Brain pericyte (primary cell): ENCODE data around the gene ZBTB24.

Experiments
- DNase-seq: peaks from one replicate; pipeline ENCODE4 v3.0.0-alpha.2; 2012; ENCODE audit warnings: low read depth, low spot score

The ZBTB24 gene

GRCh38 chr6:109498936-109499335 is 15.9 kb upstream of the ZBTB24 start:
- no peak for DNase-seq

DNA sequence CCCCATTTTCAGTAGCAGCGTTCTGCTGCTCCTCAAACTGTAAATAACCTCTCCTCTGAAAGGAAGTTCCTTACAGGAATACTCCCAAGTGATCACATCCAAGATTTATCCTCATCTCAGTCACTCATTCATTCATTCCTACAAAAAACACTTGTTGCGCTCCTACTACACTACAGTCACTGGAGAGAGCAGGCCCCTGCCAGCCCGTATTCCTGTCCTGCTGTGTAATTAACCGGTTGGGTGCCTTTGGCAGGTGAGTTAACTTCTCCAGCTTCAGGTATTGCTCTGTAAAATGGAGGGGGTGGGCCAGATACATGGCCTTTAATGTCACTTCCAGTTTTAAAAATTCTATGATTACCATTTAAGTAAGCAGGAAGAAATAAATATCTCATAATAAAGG is 15.0 kb upstream of the ZBTB24 start:
- no peak for DNase-seq

- no peak for DNase-seq
Observed at GRCh38 chr6:109496036-109496772, 13.2 kb upstream of the ZBTB24 start.

- no peak for DNase-seq
Observed at GRCh38 chr6:109493865-109494264, 10.8 kb upstream of the ZBTB24 start.

DNA sequence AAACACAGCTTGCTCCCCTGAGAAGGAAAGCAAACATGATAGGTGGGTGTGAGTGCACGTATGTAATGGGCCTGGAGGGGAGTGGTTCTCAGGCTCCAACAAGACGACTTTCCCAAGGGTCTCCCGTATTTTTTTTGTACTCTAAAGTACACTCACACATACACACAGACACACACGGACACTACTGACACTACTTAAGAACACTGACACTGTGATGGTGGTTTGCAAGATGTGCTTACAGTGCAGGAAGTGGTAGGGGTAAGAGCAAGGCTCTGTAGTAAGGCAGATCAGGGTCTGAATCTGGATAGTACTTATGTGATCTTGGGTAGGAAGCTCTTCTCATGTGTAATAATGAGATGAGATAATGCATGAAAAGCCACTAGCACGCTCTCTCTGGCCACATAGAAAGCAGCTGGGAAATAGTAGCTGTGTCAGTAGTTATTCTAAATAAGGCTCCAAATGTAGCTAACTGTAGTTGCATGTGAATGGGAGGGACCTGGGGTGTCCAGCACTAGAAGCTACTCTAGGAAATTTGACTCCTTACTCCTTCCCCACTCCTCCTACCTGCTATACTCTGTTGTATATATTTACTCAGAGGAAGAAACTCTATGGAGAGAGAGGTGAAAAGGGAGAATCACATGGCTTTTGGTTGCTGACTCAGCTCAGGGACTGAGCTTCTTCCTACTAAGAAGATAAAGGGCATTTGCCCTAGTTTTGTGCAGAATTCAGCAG is 8.4 kb upstream of the ZBTB24 start:
- DNase-seq: no peak

DNA sequence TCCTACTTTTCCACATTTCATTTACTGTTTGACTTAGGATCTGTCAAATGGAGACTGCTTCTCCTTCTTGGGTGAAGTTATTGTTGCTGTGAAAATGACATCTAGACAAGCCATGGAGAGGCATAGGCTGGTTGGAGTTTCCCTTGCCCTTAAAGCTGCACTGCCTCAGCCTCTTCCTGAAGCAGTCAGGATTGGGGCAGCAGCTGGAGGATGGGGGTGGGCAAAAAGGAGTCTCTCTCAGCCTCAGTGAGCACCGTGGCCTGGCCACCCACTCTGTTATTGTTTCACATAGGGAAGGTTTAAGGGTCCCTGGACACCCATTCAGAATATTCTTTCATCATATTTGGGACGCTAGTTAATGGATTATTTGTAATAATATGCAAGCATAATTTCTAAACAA is 7.7 kb upstream of the ZBTB24 start:
- DNase-seq: no peak

DNA sequence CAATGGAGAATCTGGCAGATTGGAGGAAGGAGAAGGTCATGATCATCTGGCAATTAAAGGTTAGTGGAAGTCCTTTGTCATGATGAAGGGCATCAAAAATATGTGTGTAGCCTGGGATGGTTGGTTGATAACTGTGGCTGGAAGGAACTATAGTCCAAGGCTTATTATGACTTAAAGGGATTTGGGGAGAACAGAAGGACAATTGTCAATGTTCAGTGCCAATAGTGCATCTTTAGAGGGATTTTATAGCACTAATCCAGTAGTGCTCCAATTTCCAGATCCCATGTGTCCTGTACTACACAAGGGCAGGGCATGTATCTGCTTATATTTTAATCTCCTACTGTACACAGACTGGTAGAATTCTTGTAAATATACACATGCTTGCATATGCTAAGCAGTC is 5.0 kb upstream of the ZBTB24 start:
- no peak for DNase-seq

DNA sequence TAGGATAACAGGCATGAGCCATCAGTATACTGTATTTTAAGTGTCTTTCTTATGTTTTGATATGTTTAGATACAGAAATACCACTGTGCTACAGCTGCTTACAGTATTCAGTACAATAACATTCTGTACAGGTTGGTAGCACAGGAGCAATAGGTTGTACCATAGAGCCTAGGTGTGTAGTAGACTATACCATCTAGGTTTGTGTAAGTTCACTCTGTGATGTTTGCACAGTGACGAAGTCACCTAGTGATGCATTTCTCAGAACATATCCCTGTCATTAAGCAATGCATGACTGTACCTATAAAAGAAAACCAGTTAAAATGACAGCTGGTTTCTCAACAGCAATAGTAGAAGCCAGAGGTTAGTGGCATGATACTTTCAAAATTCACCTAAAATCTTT is 3.0 kb upstream of the ZBTB24 start:
- DNase-seq: no peak

GRCh38 chr6:109485266-109485935 is 2.4 kb upstream of the ZBTB24 start:
- no peak for DNase-seq

DNA sequence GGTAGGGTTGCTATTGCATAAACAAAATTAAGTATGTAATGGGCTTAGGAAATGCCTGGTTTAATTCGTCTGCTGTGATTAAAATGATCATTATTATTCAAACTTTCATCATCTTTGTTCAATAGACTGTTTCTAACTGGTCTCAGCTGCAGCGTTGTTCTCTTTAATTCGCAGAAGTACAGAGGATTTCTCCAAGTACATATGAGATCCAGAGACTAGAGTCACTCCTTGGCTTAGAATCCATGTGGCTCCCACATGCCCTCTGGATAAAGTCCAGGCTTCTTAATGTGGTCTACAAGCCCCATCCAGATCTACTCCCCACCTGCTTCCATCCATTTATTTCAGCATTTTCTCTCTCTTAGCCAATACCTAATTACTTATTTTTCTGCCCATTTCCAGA is 1.1 kb upstream of the ZBTB24 start:
- DNase-seq: no peak

DNA sequence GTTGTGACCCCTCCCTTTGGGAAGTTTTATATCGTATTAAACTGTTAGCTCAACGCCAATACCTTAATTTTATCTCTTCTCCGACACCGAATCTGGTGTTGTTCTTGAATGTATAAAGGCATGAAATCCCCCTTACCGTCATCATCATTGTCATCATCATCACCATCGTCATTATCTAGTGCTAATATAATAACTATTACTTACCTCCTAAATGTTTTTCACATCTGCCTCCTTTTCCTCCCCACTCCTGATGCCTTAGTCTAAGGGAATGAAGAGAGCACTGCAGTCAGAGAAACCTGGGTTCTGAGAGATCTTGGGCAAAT is 677 bp upstream of the ZBTB24 start:
- DNase-seq: no peak

DNA sequence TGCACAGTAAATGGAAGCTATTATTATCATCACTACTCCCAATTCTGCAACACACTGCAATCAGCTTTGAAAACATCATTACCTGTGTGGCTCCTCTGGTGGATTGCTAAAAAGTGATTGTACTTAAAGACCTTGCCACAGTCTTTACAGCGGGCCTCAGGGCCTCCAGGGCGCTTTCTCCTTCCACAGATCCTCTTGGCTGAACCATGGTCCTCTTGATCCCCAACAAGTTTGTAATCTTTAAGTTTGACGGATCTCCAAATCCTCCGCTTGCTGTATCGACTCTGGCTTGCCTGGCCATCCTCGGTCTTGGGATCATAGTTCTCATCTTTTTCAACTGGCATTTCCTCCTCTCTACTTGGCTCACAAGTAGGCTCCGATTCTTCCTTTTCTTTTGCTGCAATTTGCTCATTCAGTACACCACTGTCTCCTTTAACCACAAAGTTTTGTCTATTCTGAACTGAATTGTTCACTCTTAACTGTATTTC is 2.0 kb downstream of the ZBTB24 start:
- DNase-seq: no peak

DNA sequence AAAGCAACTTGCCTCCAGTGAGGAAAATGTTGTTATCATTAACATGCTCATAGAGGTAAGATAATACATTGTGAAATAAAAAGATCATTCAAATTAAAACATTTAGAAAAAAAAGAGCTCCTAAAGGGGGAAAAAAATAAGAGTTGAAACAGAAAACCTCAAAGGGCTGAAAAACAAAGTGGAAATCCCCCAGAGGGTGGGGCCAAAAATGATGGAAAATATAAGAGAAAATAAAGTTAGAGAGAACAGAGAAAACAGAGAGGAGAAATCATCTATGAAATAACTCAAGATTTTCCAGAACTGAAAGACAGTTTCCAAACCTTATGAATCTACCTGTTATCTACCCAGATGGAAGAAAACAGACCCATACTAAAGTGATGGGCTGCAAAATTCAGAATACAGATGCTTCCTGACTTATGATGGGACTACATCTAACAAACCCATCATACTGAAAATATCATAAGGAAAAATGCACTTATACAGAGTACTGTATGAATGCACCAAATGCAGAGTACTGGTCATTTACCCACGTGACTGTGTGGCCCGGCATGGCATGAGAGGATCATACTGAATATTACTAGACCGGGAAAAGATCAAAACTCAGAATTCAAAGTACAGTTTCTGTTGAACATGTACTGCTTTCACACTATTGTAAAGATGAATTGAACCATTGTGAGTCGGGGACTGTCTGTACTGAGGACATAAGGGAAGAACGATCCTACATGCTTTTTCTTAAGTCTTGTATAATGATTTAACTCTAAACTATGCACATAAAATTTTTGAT is 4.0 kb downstream of the ZBTB24 start:
- no peak for DNase-seq

GRCh38 chr6:109478222-109478805 is 4.7 kb downstream of the ZBTB24 start:
- DNase-seq: no peak

- no peak for DNase-seq
Observed at GRCh38 chr6:109477725-109478124, 5.3 kb downstream of the ZBTB24 start.

- no peak for DNase-seq
Observed at GRCh38 chr6:109477184-109477583, 5.8 kb downstream of the ZBTB24 start.

GRCh38 chr6:109475625-109476024 is 7.4 kb downstream of the ZBTB24 start:
- DNase-seq: no peak

- DNase-seq: no peak
Observed at GRCh38 chr6:109474995-109475394, 8.0 kb downstream of the ZBTB24 start.

GRCh38 chr6:109473120-109473519 is 9.9 kb downstream of the ZBTB24 start:
- no peak for DNase-seq

DNA sequence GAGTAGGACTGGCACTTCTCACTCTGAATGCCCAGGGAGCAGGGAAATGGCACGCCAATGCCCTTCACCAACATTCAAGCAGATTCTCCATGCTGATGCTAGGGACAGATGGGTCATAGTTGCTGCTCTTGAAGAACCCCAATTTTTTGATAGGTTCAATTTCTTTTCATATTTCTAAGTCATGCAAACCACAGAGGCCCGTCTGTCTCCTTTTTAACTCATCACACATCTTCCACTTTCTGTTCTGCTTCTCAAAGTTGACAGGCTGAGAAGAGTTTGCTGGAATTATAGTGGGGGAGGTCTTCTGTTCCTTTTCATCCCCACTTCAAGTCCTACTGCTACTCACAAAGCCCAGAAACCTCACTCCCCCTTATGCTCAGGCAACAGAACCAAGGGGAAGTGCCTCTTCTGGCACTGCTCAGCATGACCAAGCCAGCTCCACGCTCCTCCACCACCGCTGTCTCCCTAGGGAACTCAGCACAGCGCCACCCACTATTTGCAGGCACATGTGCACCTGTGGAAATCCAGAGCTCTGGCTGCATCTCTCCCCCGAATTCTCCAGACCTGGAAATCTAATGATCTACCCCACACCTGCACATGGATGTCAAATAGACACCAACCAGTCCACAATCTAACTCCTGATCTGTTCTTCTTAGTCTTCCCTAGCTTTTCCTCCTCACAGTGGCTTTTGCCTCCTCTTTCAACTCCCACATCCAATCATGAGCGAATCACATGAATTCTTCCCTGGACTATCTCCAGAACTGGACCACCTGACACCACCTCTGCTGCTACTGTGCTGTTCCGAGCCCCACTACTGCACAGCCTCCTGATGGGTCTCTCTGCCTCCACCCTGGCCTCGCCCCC is 10.7 kb downstream of the ZBTB24 start:
- DNase-seq: no peak
